Measurements from ENCODE around the gene HOMER2.

Gene HOMER2

GRCh38 chr15:82830427-82831173 is 121.9 kb downstream of the HOMER2 start:
- TF ChIP-seq ZFHX2 (tag by site-specific recombination; conservative IDR thresholded peaks at IDR 0.05) (0 out of 2 replicates have a peak, but pooled peaks have one; percentile 9), EGR2 (tag by site-specific recombination; IDR thresholded peaks at IDR 0.05; ENCODE audit: low read depth) (peak; percentile 20; the same call in 1 of the 2 replicates), ZNF837 (tag by site-specific recombination; IDR thresholded peaks at IDR 0.05) (no peak), YY2 (tag by site-specific recombination; IDR thresholded peaks at IDR 0.05) (no peak), ZBTB26 (tag by site-specific recombination; optimal IDR thresholded peaks at IDR 0.05) (no peak), ZNF707 (tag by site-specific recombination; IDR thresholded peaks at IDR 0.05) (no peak)
- ChIA-PET CTCF (interaction anchor here (1.1 to 1.7 kb wide), 2 partner anchors 19 to 170 kb away, joined by 3 to 4 read pairs; no protein-coding TSS in a partner anchor), POLR2A (interaction anchor here (0.7 kb wide), 1 partner anchor 162 kb away, joined by 3 read pairs; no protein-coding TSS in a partner anchor)
- H3K4me1 ChIP-seq (ENCODE audit: control insufficient read depth, insufficient read depth, low read length) = no peaks in the 10 kb centered on the region
- no peak overlapping the region for H3K4me3 ChIP-seq (ENCODE audit: low read depth, low read length)
- H3K9me3 ChIP-seq (ENCODE audit: control insufficient read depth, insufficient read depth, low read depth, low read length) = no peaks in the 10 kb centered on the region
- peaks cover 58 to 93% of the 10 kb centered on the region in 2 experiments for H3K36me3 ChIP-seq (ENCODE audit: control insufficient read depth in 2 of 2, insufficient read depth in 1 of 2, low read length in 2 of 2)
- H3K27ac ChIP-seq (ENCODE audit: extremely low read depth, low read depth, low read length) = no peak overlapping the region

- TF ChIP-seq ZNF561 (tag by site-specific recombination; IDR thresholded peaks at IDR 0.05; ENCODE audit: borderline replicate concordance) (no peak), ZNF571 (tag by site-specific recombination; IDR thresholded peaks at IDR 0.05) (no peak), ZNF843 (tag by site-specific recombination; IDR thresholded peaks at IDR 0.05) (no peak), ZBTB11 (tag by site-specific recombination; conservative IDR thresholded peaks at IDR 0.05; ENCODE audit: low read depth) (no peak), ZNF549 (tag by site-specific recombination; IDR thresholded peaks at IDR 0.05) (no peak), ZNF19 (tag by site-specific recombination; IDR thresholded peaks at IDR 0.05; ENCODE audit: low read depth) (no peak), ZBTB20 (tag by site-specific recombination; IDR thresholded peaks at IDR 0.05) (no peak), ATF2 (tag by site-specific recombination; IDR thresholded peaks at IDR 0.05; ENCODE audit: low read depth) (no peak), ZNF398 (tag by site-specific recombination; IDR thresholded peaks at IDR 0.05) (no peak)
- POLR2A ChIA-PET = no interaction called here
- H3K36me3 ChIP-seq (ENCODE audit: control insufficient read depth in 2 of 2, insufficient read depth in 1 of 2, low read length in 2 of 2) = peaks cover 61 to 91% of the 10 kb centered on the region in 2 experiments
Observed at GRCh38 chr15:82829234-82829633, 123.3 kb downstream of the HOMER2 start.

More at GRCh38 chr15:82829234-82829633, 123.3 kb downstream of the HOMER2 start:
- Histone ChIP-seq H3K4me3 (ENCODE audit: low read depth, low read length) (no peak overlapping the region), H3K27ac (ENCODE audit: extremely low read depth, low read depth, low read length) (no peak overlapping the region), H3K4me1 (ENCODE audit: control insufficient read depth, insufficient read depth, low read length) (no peaks in the 10 kb centered on the region), H3K9me3 (ENCODE audit: control insufficient read depth, insufficient read depth, low read depth, low read length) (no peaks in the 10 kb centered on the region)
- CTCF ChIA-PET = interaction anchor here (1.7 kb wide), 1 partner anchor 20 kb away, joined by 4 read pairs; no protein-coding TSS in a partner anchor

Measured in HEK293 (cell line).